Lower leg skin (tissue), 3 donors: ENCODE measurements around the gene KIF5C.

ENCODE experiments used
- POLR2A ChIP-seq, 2 donors: fragments of 450-650 bp; IDR thresholded peaks; one replicate each; pipeline ENCODE4 v1.6.1; 2016 to 2017; ENCODE audit warnings: antibody characterized with exemption in 2 of 2, mild to moderate bottlenecking in 1 of 2, moderate library complexity in 1 of 2
- TF ChIP-seq, protein P1 (sequence below), 3 donors: fragments of 450-650 bp; IDR thresholded peaks; one replicate each; pipeline ENCODE4 v1.5.1; 2016; ENCODE audit warnings: antibody characterized with exemption in 3 of 3, mild to moderate bottlenecking in 3 of 3, moderate library complexity in 2 of 3

DNA sequence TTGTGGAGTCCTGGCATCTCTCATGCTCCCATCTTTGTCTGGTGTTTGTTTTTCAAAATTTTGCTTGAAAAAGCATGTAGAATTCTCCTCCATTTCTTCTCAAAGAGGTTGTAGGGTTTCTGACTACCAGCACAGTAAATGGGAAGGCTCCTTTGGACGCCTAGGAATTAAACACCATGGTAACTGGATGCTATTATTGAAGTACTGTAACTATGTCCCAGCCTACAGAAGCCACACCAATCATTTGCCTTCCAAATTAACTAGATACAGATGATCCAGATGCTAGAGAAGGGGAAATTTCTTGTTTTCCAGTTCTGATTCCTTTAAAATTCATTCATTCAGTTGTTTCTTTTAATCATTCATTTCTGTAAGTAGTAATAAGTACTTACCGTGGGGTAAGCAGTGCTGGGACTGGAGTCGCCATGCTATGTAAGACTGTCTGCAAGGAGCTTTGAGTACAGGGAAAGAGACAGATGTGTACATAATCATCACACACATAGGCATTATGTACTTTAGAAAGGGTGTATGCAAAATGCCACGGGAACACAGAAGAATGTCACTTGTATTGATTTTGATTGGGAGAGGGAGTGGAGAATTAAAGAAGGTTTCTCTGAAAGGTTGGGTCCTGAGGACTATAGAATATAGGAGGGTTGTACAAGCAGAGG lies 49.6 kb downstream of the KIF5C start:
- TF ChIP-seq, protein P1, sequence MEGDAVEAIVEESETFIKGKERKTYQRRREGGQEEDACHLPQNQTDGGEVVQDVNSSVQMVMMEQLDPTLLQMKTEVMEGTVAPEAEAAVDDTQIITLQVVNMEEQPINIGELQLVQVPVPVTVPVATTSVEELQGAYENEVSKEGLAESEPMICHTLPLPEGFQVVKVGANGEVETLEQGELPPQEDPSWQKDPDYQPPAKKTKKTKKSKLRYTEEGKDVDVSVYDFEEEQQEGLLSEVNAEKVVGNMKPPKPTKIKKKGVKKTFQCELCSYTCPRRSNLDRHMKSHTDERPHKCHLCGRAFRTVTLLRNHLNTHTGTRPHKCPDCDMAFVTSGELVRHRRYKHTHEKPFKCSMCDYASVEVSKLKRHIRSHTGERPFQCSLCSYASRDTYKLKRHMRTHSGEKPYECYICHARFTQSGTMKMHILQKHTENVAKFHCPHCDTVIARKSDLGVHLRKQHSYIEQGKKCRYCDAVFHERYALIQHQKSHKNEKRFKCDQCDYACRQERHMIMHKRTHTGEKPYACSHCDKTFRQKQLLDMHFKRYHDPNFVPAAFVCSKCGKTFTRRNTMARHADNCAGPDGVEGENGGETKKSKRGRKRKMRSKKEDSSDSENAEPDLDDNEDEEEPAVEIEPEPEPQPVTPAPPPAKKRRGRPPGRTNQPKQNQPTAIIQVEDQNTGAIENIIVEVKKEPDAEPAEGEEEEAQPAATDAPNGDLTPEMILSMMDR (IDR thresholded peaks at IDR 0.05): no peak
- TF ChIP-seq POLR2A (IDR thresholded peaks at IDR 0.05): no peak
